ENCODE results near the gene MGMT.

Gene MGMT

DNA sequence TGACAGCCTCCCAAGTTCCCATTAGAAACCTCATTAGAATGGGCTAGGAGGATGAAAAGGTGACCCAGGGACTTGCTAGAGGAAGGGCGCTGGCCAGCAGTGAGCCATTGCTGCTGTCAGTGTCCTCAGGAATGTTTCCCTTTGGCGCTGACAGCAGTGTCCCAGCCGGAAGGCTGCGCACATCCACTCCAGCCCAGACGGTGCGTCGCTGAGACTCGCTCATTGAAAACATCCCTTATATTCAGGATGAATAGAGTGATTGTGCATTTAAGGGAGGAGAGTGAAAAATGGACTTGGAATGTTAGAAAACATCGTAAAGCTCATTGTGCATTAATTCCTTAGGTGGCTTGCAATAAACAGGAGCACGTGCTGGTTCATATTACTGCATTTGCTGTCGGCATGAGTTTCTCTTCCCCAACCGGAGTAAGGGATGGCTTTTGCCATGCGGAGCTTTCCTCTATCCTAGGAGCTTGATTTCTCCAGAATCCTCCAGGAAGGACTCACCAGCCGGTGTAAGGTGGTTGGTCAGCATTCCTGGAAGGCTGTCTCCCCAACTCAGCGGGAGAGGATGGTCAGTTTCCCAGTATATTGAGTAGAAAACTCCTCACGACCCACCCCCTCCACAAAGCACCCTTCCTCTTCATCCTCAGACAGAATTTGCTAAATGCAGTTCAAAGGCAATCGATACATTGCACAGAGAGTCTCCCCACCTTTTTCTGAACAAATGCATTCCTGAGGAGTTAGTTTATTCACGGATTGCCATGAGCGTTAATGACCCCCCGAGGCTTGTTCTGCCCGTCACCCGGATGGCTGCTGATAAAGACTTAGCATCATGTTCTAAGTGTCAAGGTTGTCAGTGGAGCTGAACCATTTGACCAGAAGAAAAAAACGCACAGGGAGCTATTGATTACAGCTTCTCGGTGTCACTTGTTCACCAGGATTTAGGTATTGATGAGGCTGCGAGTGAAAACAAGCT, 295.2 kb downstream of the MGMT start:
- DNase-seq (ENCODE audit: low spot score), result no peak

DNA sequence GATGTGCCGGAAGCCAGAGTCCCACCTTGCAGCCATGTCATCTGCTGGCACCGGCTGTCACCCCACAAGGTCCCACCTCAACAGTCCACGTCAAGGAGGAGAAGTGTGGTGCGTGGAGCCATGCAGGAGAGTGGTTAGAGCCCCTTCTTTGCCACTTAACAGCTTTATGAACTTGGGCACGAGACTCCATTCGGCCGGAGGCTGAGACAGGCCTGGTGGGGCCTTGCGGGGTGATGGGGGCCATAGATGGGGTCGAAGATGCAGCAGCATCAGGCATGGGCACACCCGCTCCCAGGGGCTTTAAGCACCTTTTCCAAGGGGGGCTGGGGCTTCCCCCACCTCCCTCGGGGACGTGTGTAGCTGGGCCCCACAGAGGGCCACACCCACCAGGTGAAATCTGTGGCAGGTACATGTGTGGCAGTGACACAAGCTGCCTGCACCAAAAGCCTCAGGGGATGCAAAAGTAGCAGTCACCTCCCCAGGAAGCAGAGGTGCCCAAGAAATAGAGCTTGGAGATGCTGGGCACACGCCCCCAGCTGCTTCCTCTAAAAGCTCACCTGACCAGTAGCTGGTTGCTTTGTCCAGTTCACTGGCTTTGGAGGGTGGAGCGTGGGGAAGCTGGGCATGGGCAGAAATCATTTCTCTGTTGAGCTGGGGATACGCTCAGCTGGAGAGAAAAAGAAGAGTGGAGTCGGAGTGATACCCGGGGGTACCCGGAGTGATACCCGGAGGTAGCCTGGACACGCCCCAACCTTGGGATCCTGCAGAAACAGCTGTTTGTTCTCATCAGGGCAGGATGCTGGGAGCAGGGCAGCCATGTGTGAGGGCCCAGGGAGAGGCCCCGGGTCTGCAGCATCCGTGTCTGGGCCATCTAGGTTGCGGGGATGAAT, 297.2 kb downstream of the MGMT start:
- no peak for DNase-seq (ENCODE audit: low spot score)

DNA sequence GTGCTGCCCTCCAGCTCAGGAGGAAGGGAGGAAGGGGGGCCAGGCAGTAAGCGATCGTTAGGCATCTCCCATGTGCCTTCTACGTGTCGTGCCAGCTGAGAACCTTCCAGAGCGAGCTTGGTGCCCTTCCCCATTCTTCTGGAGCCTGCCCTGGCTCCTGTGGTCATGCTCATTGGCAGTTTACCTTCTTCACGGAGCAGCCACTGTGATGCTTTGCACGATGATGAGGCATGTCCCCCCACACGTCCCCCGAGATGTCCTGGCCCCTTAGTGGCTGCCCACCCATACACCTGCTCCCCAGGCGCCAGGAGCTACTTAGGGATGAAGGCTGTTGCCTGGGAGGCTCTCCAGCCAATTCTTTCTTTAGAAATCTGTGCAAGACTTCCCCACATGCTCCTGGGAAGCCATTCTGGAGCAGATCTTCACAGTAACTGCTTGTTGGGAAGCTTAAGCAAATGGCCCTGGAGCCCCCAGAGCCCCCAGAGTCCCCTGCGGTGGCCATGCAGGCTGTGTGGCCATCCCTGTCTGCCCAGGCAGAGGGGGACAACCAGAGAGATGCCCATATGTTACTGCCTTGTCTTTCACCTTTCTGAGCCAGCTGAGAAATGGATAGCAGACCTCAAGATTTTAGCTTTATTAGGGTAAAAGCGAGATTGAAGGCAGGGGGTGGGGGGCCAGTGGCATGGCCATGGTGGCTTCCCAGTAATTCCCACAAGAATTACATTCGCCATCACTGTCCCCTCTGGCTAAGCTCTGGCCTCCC, 298.0 kb downstream of the MGMT start:
- no peak for DNase-seq (ENCODE audit: low spot score)

GRCh38 chr10:129765664-129766550, 298.9 kb downstream of the MGMT start:
- DNase-seq (ENCODE audit: low spot score), result no peak

DNA sequence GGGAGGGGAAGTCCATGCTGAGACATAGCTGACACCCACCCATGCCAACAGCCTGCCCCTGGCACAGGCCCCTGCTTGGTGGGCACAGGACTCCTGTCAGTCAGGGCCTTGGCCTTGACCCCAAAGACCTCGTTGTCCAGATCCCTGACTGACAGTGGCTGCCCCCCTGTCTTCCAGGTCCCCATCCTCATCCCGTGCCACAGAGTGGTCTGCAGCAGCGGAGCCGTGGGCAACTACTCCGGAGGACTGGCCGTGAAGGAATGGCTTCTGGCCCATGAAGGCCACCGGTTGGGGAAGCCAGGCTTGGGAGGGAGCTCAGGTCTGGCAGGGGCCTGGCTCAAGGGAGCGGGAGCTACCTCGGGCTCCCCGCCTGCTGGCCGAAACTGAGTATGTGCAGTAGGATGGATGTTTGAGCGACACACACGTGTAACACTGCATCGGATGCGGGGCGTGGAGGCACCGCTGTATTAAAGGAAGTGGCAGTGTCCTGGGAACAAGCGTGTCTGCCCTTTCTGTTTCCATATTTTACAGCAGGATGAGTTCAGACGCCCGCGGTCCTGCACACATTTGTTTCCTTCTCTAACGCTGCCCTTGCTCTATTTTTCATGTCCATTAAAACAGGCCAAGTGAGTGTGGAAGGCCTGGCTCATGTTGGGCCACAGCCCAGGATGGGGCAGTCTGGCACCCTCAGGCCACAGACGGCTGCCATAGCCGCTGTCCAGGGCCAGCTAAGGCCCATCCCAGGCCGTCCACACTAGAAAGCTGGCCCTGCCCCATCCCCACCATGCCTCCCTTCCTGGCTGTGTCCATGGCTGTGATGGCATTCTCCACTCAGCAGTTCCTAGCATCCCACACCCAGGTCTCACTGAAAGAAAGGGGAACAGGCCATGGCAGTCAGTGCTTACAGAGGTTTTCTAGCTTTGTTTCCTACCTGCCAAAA, 299.8 kb downstream of the MGMT start:
- DNase-seq (ENCODE audit: low spot score), result no peak

GRCh38 chr10:129767751-129768150, 300.7 kb downstream of the MGMT start:
- no peak for DNase-seq (ENCODE audit: low spot score)

- no peak for DNase-seq (ENCODE audit: low spot score)
These were observed 301.7 kb downstream of the MGMT start for GRCh38 chr10:129768437-129769355.

- no peak for DNase-seq (ENCODE audit: low spot score)
These were observed 302.5 kb downstream of the MGMT start for GRCh38 chr10:129769381-129770116.

GRCh38 chr10:129770286-129770685, 303.2 kb downstream of the MGMT start:
- no peak for DNase-seq (ENCODE audit: low spot score)

GRCh38 chr10:129771024-129771423, 304.0 kb downstream of the MGMT start:
- DNase-seq (ENCODE audit: low spot score), result no peak

DNA sequence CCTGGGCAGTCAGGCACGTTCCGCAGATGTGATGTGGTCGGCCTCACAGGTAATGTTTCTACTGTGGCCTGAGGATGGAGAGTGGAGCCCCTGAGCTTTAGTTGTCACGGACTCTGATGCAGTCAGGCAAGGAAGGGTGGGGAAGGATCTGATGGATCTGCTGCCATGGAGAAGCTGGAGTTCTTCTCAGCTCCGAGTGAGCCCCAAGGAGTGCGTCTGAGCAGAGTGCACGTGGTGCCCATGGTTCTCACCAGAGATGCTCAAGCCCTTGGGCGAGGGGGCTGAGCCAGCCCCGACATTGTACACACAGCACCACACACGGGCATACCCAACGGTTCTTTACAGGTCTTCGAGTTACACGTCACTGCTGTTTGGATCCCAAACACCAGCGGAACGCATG, 304.5 kb downstream of the MGMT start:
- DNase-seq (ENCODE audit: low spot score), result no peak

DNA sequence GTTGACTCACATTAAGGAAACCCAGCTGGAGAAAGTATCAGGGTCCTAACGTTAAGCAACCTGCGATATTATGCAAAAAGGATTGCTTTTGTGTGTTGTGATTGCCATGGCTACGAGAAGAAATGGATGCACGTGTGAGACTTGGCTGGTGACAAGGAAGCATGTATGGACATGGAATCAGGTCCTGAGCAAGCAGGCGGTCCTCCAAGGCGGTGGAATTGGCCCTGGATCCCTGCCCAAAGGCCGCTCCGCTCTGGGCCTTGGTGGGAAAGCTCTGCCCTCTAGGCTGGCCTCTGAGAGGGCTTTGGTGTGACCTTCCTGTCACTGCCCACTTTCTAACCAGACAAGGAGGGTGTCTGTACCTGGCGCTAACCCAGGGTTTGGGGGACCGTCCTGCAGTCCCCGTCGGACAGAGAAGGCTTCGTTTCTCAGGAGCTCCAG, 305.0 kb downstream of the MGMT start:
- no peak for DNase-seq (ENCODE audit: low spot score)

- DNase-seq (ENCODE audit: low spot score), result no peak
These were observed 305.7 kb downstream of the MGMT start for GRCh38 chr10:129772468-129773358.

DNA sequence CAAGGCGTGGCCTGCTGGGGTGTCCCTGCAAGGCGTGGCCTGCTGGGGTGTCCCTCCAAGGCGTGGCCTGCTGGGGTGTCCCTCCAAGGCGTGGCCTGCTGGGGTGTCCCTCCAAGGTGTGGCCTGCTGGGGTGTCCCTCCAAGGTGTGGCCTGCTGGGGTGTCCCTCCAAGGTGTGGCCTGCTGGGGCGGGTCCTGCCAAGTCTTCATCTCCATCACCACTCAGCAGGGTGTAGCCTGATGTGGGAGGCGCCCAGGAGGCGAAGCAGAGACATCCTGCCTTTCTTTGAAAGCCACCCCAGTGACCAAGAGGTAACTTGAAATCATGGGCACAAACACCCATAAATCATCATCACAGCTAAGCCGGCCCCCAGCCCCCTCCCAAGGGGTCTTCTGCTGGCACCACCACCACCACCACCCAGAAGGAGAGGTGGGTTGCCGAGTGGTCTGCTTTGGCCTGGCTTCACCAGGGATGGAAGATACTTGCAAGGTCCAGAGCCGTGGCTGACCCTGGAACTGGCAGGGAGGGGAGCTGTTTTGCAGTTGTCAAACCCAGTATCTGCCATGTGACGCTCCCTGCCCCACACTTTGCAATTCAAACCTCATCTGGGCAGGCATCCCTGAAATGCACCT, 306.4 kb downstream of the MGMT start:
- no peak for DNase-seq (ENCODE audit: low spot score)

DNA sequence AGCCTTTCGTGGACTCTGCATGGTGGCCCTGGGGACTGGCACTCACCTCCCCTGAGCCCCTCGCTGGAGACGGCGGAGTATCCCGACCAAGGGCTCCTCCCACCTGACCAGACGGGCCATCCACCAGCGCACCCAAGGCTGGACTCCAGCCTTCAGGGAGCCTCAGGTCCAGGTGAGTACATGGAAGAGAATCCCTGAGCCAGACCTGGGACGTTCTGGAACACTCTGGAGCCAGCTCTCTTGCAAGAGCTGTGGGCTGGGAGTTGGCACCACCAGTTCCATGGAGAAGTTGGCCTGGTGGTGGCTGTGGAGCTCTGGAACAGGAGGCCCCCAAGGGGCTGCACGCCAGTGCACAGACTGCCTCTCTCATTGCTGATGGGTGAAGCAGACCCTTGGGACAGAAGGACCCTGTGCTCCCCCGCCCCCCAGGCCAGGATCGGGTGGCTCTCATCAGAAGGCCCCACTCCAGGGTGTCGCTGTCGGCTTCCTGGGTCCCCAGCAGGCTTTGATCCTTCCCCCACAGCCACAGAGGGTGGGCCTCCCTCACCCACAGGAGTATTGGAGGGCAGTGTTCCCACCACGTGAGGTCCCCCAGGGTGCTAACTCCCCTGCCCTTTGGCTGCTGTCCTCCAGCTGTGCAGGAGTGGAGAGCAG, 307.2 kb downstream of the MGMT start:
- DNase-seq (ENCODE audit: low spot score), result no peak
